CD4-positive, CD25-positive, alpha-beta regulatory T cell (primary cell): ENCODE results near the gene CEP104. TPM values are rescaled to one million over a fixed set of nuclear protein-coding genes. Genes with fewer than 3 reads are reported as not detected.

Experiments
- ATAC-seq, 2 donors: fragments of 150-1000 bp; cut with Tn5 transposase; one replicate each; pipeline ENCODE4 v1.10.0; 2021; ENCODE audit warnings: low read depth in 2 of 2, moderate number of reproducible peaks in 2 of 2, moderate library complexity in 1 of 2
- DNase-seq, 3 donors: peaks; one replicate each; pipeline versions ENCODE4 v3.0.0 to v3.0.0-alpha.2; 2012 to 2022; ENCODE audit warnings: mixed read lengths in 1 of 3
- H3K27ac ChIP-seq: one replicate; pipeline ENCODE4 v1.7.0; 2013; ENCODE audit warnings: mild to moderate bottlenecking, low read length; ENCODE audit not compliant: insufficient read depth, poor library complexity, severe bottlenecking
- H3K27me3 ChIP-seq: one replicate; pipeline ENCODE4 v1.7.0; 2013; ENCODE audit warnings: low read length; ENCODE audit not compliant: control insufficient read depth, insufficient read depth
- H3K36me3 ChIP-seq: one replicate; pipeline ENCODE4 v1.7.0; 2013; ENCODE audit warnings: mild to moderate bottlenecking, low read length, moderate library complexity; ENCODE audit not compliant: control insufficient read depth, insufficient read depth
- H3K4me1 ChIP-seq: 2 replicates; pipeline ENCODE4 v1.7.0; 2013; ENCODE audit warnings: mild to moderate bottlenecking, low read length; ENCODE audit not compliant: insufficient read depth, control insufficient read depth, poor library complexity, severe bottlenecking
- H3K4me3 ChIP-seq: one replicate; pipeline ENCODE4 v1.7.0; 2013; ENCODE audit warnings: low read depth, mild to moderate bottlenecking, low read length, moderate library complexity
- H3K9me3 ChIP-seq, 2 experiments: 1 replicate in 1 of 2; 2 replicates in 1 of 2; pipeline ENCODE4 v1.7.0; 2013; ENCODE audit warnings: low read length in 2 of 2, mild to moderate bottlenecking in 1 of 2, moderate library complexity in 1 of 2; ENCODE audit not compliant: control insufficient read depth in 2 of 2
- H3K27ac Mint-ChIP-seq, 3 donors: one replicate each; pipeline ENCODE4 v1.8.0; 2020 to 2022; ENCODE audit warnings: mild to moderate bottlenecking in 3 of 3, mixed read lengths in 3 of 3, moderate library complexity in 2 of 3
- H3K27me3 Mint-ChIP-seq: one replicate; pipeline ENCODE4 v1.8.0; 2022; ENCODE audit warnings: mild to moderate bottlenecking, mixed read lengths
- H3K36me3 Mint-ChIP-seq: one replicate; pipeline ENCODE4 v1.8.0; 2020; ENCODE audit warnings: mixed read lengths
- H3K4me1 Mint-ChIP-seq, 4 donors: one replicate each; pipeline ENCODE4 v1.8.0; 2020 to 2022; ENCODE audit warnings: mixed read lengths in 4 of 4, mild to moderate bottlenecking in 1 of 4
- H3K4me3 Mint-ChIP-seq, 4 donors: one replicate each; pipeline ENCODE4 v1.8.0; 2020 to 2022; ENCODE audit warnings: mild to moderate bottlenecking in 4 of 4, mixed read lengths in 4 of 4, moderate library complexity in 3 of 4
- H3K9me3 Mint-ChIP-seq, 7 donors: one replicate each; pipeline ENCODE4 v1.8.0; 2020 to 2022; ENCODE audit warnings: mixed read lengths in 7 of 7, mild to moderate bottlenecking in 3 of 7, moderate library complexity in 2 of 7
- polyA plus RNA-seq, 4 donors: library from polyadenylated mRNA; unstranded; fragments of 300-500 nt; fragmentation: Illumina TruSeq; gene quantifications; one replicate each; pipeline ENCODE4 v1.2.3, GENCODE V29; 2021
- total RNA-seq: library from RNA; stranded (reverse); gene quantifications from one replicate; pipeline ENCODE4 v1.2.3, GENCODE V29; 2022

CEP104 gene
- total and polyA plus RNA-seq, 5 donors from 2014 or later, result 13.5 to 42.3 (median 14.6) TPM

GRCh38 chr1:3785045-3785444 is 72.0 kb downstream of the CEP104 start:
- no peaks in the 10 kb centered on the region for H3K9me3 Mint-ChIP-seq
- Histone ChIP-seq H3K4me3 (no peak overlapping the region), H3K9me3 (no peaks in the 10 kb centered on the region), H3K4me1 (peaks cover 6% of the 10 kb centered on the region), H3K36me3 (peaks cover 56% of the 10 kb centered on the region), H3K27me3 (no peaks in the 10 kb centered on the region), H3K27ac (no peak overlapping the region)
- peaks cover 35% of the 10 kb centered on the region for H3K36me3 Mint-ChIP-seq
- DNase-seq, result no peak
- no peak overlapping the region for H3K27ac Mint-ChIP-seq
- peaks cover 0 to 12% (median 3%) of the 10 kb centered on the region in 4 donors for H3K4me1 Mint-ChIP-seq
- no peaks in the 10 kb centered on the region for H3K27me3 Mint-ChIP-seq
- ATAC-seq, result no peak
- peak overlapping the region in 1 of 4 donors; percentile 7 for H3K4me3 Mint-ChIP-seq

GRCh38 chr1:3783651-3784474 is 73.1 kb downstream of the CEP104 start:
- H3K36me3 Mint-ChIP-seq, result peaks cover 41% of the 10 kb centered on the region
- H3K27ac Mint-ChIP-seq, result no peak overlapping the region
- no peaks in the 10 kb centered on the region for H3K9me3 Mint-ChIP-seq
- peaks cover 55% of the 10 kb centered on the region for H3K36me3 ChIP-seq
- H3K4me1 ChIP-seq, result peaks cover 6% of the 10 kb centered on the region
- no peak overlapping the region for H3K27ac ChIP-seq
- no peaks in the 10 kb centered on the region for H3K27me3 Mint-ChIP-seq
- no peak overlapping the region for H3K4me3 Mint-ChIP-seq
- no peaks in the 10 kb centered on the region for H3K27me3 ChIP-seq
- DNase-seq (no peak), ATAC-seq (no peak)
- H3K4me1 Mint-ChIP-seq, result peaks cover 0 to 6% (median 3%) of the 10 kb centered on the region in 4 donors
- no peaks in the 10 kb centered on the region for H3K9me3 ChIP-seq
- no peak overlapping the region for H3K4me3 ChIP-seq

GRCh38 chr1:3780901-3781300 is 76.1 kb downstream of the CEP104 start:
- Histone ChIP-seq H3K36me3 (peaks cover 42% of the 10 kb centered on the region), H3K4me1 (peaks cover under 1% of the 10 kb centered on the region), H3K4me3 (no peak overlapping the region), H3K9me3 (no peaks in the 10 kb centered on the region), H3K27ac (no peak overlapping the region), H3K27me3 (no peaks in the 10 kb centered on the region)
- no peaks in the 10 kb centered on the region for H3K9me3 Mint-ChIP-seq
- H3K4me1 Mint-ChIP-seq, result peaks cover 0 to under 1% (median 0%) of the 10 kb centered on the region in 4 donors
- no peak overlapping the region for H3K4me3 Mint-ChIP-seq
- ATAC-seq (no peak), DNase-seq (no peak)
- H3K36me3 Mint-ChIP-seq, result peaks cover 41% of the 10 kb centered on the region
- no peak overlapping the region for H3K27ac Mint-ChIP-seq
- no peaks in the 10 kb centered on the region for H3K27me3 Mint-ChIP-seq

- Mint-ChIP-seq H3K4me1 (peaks cover 0 to 5% (median 0%) of the 10 kb centered on the region in 4 donors), H3K4me3 (no peak overlapping the region), H3K36me3 (peaks cover 35% of the 10 kb centered on the region), H3K27me3 (no peaks in the 10 kb centered on the region), H3K27ac (no peak overlapping the region), H3K9me3 (no peaks in the 10 kb centered on the region)
- DNase-seq, result no peak
- Histone ChIP-seq H3K4me3 (no peak overlapping the region), H3K9me3 (no peaks in the 10 kb centered on the region), H3K4me1 (peaks cover 3% of the 10 kb centered on the region), H3K27ac (no peak overlapping the region), H3K36me3 (peaks cover 36% of the 10 kb centered on the region), H3K27me3 (no peaks in the 10 kb centered on the region)
- ATAC-seq, result no peak
Measured at GRCh38 chr1:3779912-3780416, 77.0 kb downstream of the CEP104 start.

GRCh38 chr1:3779265-3779911 is 77.6 kb downstream of the CEP104 start:
- H3K4me1 ChIP-seq, result peaks cover 3% of the 10 kb centered on the region
- Mint-ChIP-seq H3K27me3 (no peaks in the 10 kb centered on the region), H3K4me1 (peaks cover 0 to 5% (median 0%) of the 10 kb centered on the region in 4 donors), H3K27ac (no peak overlapping the region), H3K4me3 (no peak overlapping the region), H3K9me3 (no peaks in the 10 kb centered on the region), H3K36me3 (peaks cover 33% of the 10 kb centered on the region)
- no peaks in the 10 kb centered on the region for H3K27me3 ChIP-seq
- ATAC-seq (no peak), DNase-seq (no peak)
- no peaks in the 10 kb centered on the region for H3K9me3 ChIP-seq
- H3K4me3 ChIP-seq, result no peak overlapping the region
- H3K36me3 ChIP-seq, result peaks cover 32% of the 10 kb centered on the region
- no peak overlapping the region for H3K27ac ChIP-seq

GRCh38 chr1:3778590-3779264 is 78.3 kb downstream of the CEP104 start:
- Mint-ChIP-seq H3K27ac (no peak overlapping the region), H3K4me3 (no peak overlapping the region), H3K27me3 (no peaks in the 10 kb centered on the region), H3K4me1 (peaks cover 0 to 5% (median 0%) of the 10 kb centered on the region in 4 donors), H3K9me3 (no peaks in the 10 kb centered on the region), H3K36me3 (peaks cover 27% of the 10 kb centered on the region)
- Histone ChIP-seq H3K4me3 (no peak overlapping the region), H3K36me3 (peaks cover 26% of the 10 kb centered on the region), H3K27me3 (no peaks in the 10 kb centered on the region), H3K27ac (no peak overlapping the region), H3K9me3 (no peaks in the 10 kb centered on the region), H3K4me1 (peaks cover 3% of the 10 kb centered on the region)
- ATAC-seq, result no peak
- DNase-seq, result no peak

- no peak for DNase-seq
Measured at GRCh38 chr1:3777647-3778589, 79.1 kb downstream of the CEP104 start.

More at GRCh38 chr1:3777647-3778589, 79.1 kb downstream of the CEP104 start:
- Mint-ChIP-seq H3K4me3 (no peak overlapping the region), H3K27ac (no peak overlapping the region), H3K4me1 (peaks cover 0 to 9% (median 0%) of the 10 kb centered on the region in 4 donors), H3K36me3 (peaks cover 27% of the 10 kb centered on the region), H3K27me3 (no peaks in the 10 kb centered on the region), H3K9me3 (no peaks in the 10 kb centered on the region)
- peaks cover 7% of the 10 kb centered on the region for H3K4me1 ChIP-seq
- no peak overlapping the region for H3K4me3 ChIP-seq
- no peak overlapping the region for H3K27ac ChIP-seq
- H3K27me3 ChIP-seq, result no peaks in the 10 kb centered on the region
- H3K9me3 ChIP-seq, result no peaks in the 10 kb centered on the region
- H3K36me3 ChIP-seq, result peaks cover 21% of the 10 kb centered on the region
- ATAC-seq, result no peak
